ENCODE measurements around the gene CCSER1. TPM values are rescaled to one million over a fixed set of nuclear protein-coding genes. Genes with fewer than 3 reads are reported as not detected.

CCSER1 gene
- total and polyA plus RNA-seq, 2 of the 8 experiments (the other 6 are each of a cell fraction or from before 2014, with no cell fraction given): 0.26 to 0.84 TPM

DNA sequence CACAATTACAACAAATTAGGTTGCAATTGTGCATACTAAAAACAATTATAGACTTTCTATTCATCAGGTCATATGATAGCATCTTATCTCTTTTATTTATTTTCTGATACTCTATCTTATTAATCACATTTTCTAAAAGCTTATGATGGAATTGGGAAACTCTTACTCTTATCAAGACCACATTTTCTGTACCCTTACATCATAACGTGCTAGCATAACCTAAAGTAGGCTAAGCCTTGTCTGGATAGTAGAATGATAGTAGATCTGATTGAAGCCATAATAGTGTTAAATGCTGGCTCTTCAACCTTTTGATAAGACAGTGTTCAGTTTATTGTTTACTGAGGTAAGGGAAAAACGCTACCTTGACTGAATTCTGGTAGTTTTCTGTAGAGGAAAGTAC is 294.0 kb downstream of the CCSER1 start:
- no peak overlapping the region for H3K27ac ChIP-seq (ENCODE audit: low read depth, low read length)
- no peaks in the 10 kb centered on the region for H3K4me1 ChIP-seq (replicated peaks in 1 of 4; ENCODE audit: control insufficient read depth in 3 of 4, insufficient read depth in 4 of 4, low read length in 3 of 4)
- H3K14ac ChIP-seq (ENCODE audit: insufficient read length): no peak overlapping the region
- no peaks in the 10 kb centered on the region for H3K27me3 ChIP-seq (replicated peaks in 1 of 4; ENCODE audit: control insufficient read depth in 3 of 4, extremely low read depth in 1 of 4, insufficient read depth in 3 of 4, low read length in 3 of 4)
- no peaks in the 10 kb centered on the region for H3K79me2 ChIP-seq (ENCODE audit: control insufficient read depth in 1 of 2, insufficient read depth in 2 of 2, low read length in 2 of 2)
- no peaks in the 10 kb centered on the region for H4K20me1 ChIP-seq (replicated peaks in 1 of 2; ENCODE audit: control insufficient read depth in 1 of 2, insufficient read depth in 2 of 2, low read length in 2 of 2)
- no peak overlapping the region for H4K5ac ChIP-seq (ENCODE audit: insufficient read length, low read depth, low read length)
- no peaks in the 10 kb centered on the region for H3K23me2 ChIP-seq (ENCODE audit: low read depth, low read length)
- H2BK120ac ChIP-seq (replicated peaks; ENCODE audit: low read depth, low read length): no peak overlapping the region
- H3K18ac ChIP-seq (ENCODE audit: extremely low read depth, low read length): no peak overlapping the region
- no peaks in the 10 kb centered on the region for H3K79me1 ChIP-seq (ENCODE audit: low read depth, low read length)
- FAIRE-seq (no peak), DNase-seq (ENCODE audit: low read depth in 1 of 2, low spot score in 2 of 2) (no peak)
- H3K36me3 ChIP-seq (ENCODE audit: control insufficient read depth in 2 of 4, insufficient read depth in 4 of 4, low read length in 3 of 4): no peaks in the 10 kb centered on the region
- H3K9ac ChIP-seq (replicated peaks in 1 of 4; ENCODE audit: extremely low read depth in 1 of 4, low read depth in 3 of 4, low read length in 3 of 4): no peak overlapping the region
- H3K23ac ChIP-seq (ENCODE audit: insufficient read length): no peak overlapping the region
- H2BK12ac ChIP-seq (ENCODE audit: low read depth, low read length): no peak overlapping the region
- no peaks in the 10 kb centered on the region for H3K9me3 ChIP-seq (ENCODE audit: insufficient read depth in 2 of 2, low read depth in 1 of 2, low read length in 1 of 2)
- no peak overlapping the region for H2AK5ac ChIP-seq (ENCODE audit: low read depth, low read length)
- H3K4me3 ChIP-seq (ENCODE audit: extremely low read depth in 1 of 4, insufficient read depth in 2 of 4, low read depth in 3 of 4, low read length in 4 of 4): no peak overlapping the region
- no peak overlapping the region for H3K4me2 ChIP-seq (ENCODE audit: insufficient read depth in 1 of 2, low read depth in 2 of 2, low read length in 2 of 2)
- H3K56ac ChIP-seq (replicated peaks; ENCODE audit: insufficient read length, low read depth, low read length): no peak overlapping the region
- H4K8ac ChIP-seq (ENCODE audit: extremely low read depth, insufficient read depth, low read length): no peak overlapping the region
- H2AFZ ChIP-seq (ENCODE audit: low read length): no peak overlapping the region
- 92% methylated on average over 2 of the region's 2 CpGs; no CpG with 5 or more reads in 1 of the 2 experiments for whole genome bisulfite sequencing, 2 experiments (ENCODE audit: extremely low coverage in 1 of 2, insufficient coverage in 1 of 2, insufficient read length in 1 of 2, insufficient replicate concordance in 2 of 2, low coverage in 1 of 2, low lambda C conversion rate in 2 of 2, missing lambda C conversion rate in 1 of 2)
- CTCF ChIA-PET (ENCODE audit: partially characterized antibody): interaction anchor here (1.5 to 1.6 kb wide), 2 partner anchors 668 to 671 kb away, joined by 4 read pairs; no protein-coding TSS in a partner anchor
- no peak overlapping the region for H2BK20ac ChIP-seq (ENCODE audit: low read length)
- H4K91ac ChIP-seq (replicated peaks; ENCODE audit: insufficient read length, low read length): no peak overlapping the region
- no peak overlapping the region for H2BK15ac ChIP-seq (ENCODE audit: low read length)
- POLR2A ChIA-PET (ENCODE audit: partially characterized antibody): no interaction called here
- H2BK5ac ChIP-seq (ENCODE audit: low read depth, low read length): no peak overlapping the region
- H3K4ac ChIP-seq (replicated peaks; ENCODE audit: insufficient read length, low read depth, low read length): no peak overlapping the region
- TF ChIP-seq RBBP5 (IDR thresholded peaks at IDR 0.05; ENCODE audit: borderline replicate concordance, low read depth, low read length) (no peak), BRCA1 (IDR thresholded peaks at IDR 0.05; ENCODE audit: low read depth, low read length) (no peak), TEAD4 (IDR thresholded peaks at IDR 0.05; ENCODE audit: low read depth, low read length) (no peak)
